DND-41 (cell line): ENCODE results near the gene COX18.

Experiments used
- ATAC-seq: fragments of 200-7000 bp; cut with Tn5 transposase; 3 replicates; pipeline ENCODE4 v1.9.1; 2021; ENCODE audit warnings: low read depth; ENCODE audit not compliant: insufficient read depth
- DNase-seq: peaks from one replicate; pipeline ENCODE4 v3.0.0-alpha.2; 2020
- H2AFZ ChIP-seq: 2 replicates; pipeline ENCODE4 v1.6.0; 2012; ENCODE audit warnings: low read depth, low read length
- H3K27ac ChIP-seq: 2 replicates; pipeline ENCODE4 v1.5.1; 2012; ENCODE audit warnings: low read length, inconsistent platforms
- H3K27me3 ChIP-seq: fragments of 200-600 bp; sonication (generic); 2 replicates; pipeline ENCODE4 v1.6.0; 2012; ENCODE audit warnings: low read length, mild to moderate bottlenecking, inconsistent platforms; ENCODE audit not compliant: insufficient read depth, poor library complexity
- H3K36me3 ChIP-seq: 2 replicates; pipeline ENCODE4 v1.5.1; 2012; ENCODE audit warnings: low read length, inconsistent platforms; ENCODE audit not compliant: insufficient read depth
- H3K4me1 ChIP-seq: 2 replicates; pipeline ENCODE4 v1.5.1; 2012; ENCODE audit warnings: mild to moderate bottlenecking, low read length; ENCODE audit not compliant: insufficient read depth
- H3K4me2 ChIP-seq: 2 replicates; pipeline ENCODE4 v1.6.0; 2012; ENCODE audit warnings: mild to moderate bottlenecking, moderate library complexity, low read length, inconsistent platforms; ENCODE audit not compliant: insufficient read depth
- H3K4me3 ChIP-seq, 2 experiments: fragments of 200-600 bp in 1 of 2; shearing (Covaris generic) in 1 of 2; 2 replicates each; pipeline ENCODE4 v1.5.1; 2012 to 2016; ENCODE audit warnings: inconsistent platforms in 2 of 2, low read length in 2 of 2, mild to moderate bottlenecking in 2 of 2, low read depth in 1 of 2, moderate library complexity in 1 of 2
- H3K79me2 ChIP-seq: 2 replicates; pipeline ENCODE4 v1.6.0; 2012; ENCODE audit warnings: low read length, inconsistent platforms; ENCODE audit not compliant: insufficient read depth
- H3K9ac ChIP-seq: 2 replicates; pipeline ENCODE4 v1.6.0; 2012; ENCODE audit warnings: low read depth, mild to moderate bottlenecking, inconsistent platforms, low read length, moderate library complexity
- H3K9me3 ChIP-seq: 2 replicates; pipeline ENCODE4 v1.5.1; 2012; ENCODE audit warnings: low read length, moderate library complexity, mild to moderate bottlenecking, inconsistent platforms; ENCODE audit not compliant: insufficient read depth, severe bottlenecking
- H4K20me1 ChIP-seq: 2 replicates; pipeline ENCODE4 v1.6.0; 2012; ENCODE audit warnings: low read length; ENCODE audit not compliant: insufficient read depth
- CTCF ChIP-seq: IDR thresholded peaks from 2 replicates; pipeline ENCODE4 v1.5.1; 2012; ENCODE audit warnings: borderline replicate concordance, low read length, moderate library complexity, mild to moderate bottlenecking; ENCODE audit not compliant: poor library complexity, severe bottlenecking; ENCODE audit errors: extremely low read depth
- EZH2 ChIP-seq: IDR thresholded peaks from 3 replicates; pipeline ENCODE4 v1.6.1; 2012; ENCODE audit warnings: borderline replicate concordance, low read depth, mild to moderate bottlenecking, moderate library complexity, low read length, inconsistent platforms; ENCODE audit not compliant: severe bottlenecking

Gene COX18

GRCh38 chr4:73055241-73055897 lies 14.1 kb downstream of the COX18 start:
- no peaks in the 10 kb centered on the region for H3K79me2 ChIP-seq
- no peak overlapping the region for H3K9ac ChIP-seq
- ATAC-seq (no peak), DNase-seq (no peak)
- TF ChIP-seq CTCF (no peak), EZH2 (no peak)
- H2AFZ ChIP-seq = no peak overlapping the region
- no peaks in the 10 kb centered on the region for H3K4me1 ChIP-seq
- H4K20me1 ChIP-seq = no peaks in the 10 kb centered on the region
- H3K4me2 ChIP-seq = no peak overlapping the region
- H3K4me3 ChIP-seq = no peak overlapping the region
- H3K9me3 ChIP-seq = no peaks in the 10 kb centered on the region
- H3K27ac ChIP-seq = no peak overlapping the region
- peaks cover 51% of the 10 kb centered on the region for H3K36me3 ChIP-seq
- H3K27me3 ChIP-seq = no peaks in the 10 kb centered on the region

- no peak overlapping the region for H3K9ac ChIP-seq
- H3K27me3 ChIP-seq = no peaks in the 10 kb centered on the region
- no peak overlapping the region for H3K4me2 ChIP-seq
- no peaks in the 10 kb centered on the region for H3K9me3 ChIP-seq
- DNase-seq (no peak), ATAC-seq (no peak)
- H3K4me3 ChIP-seq = no peak overlapping the region
- H3K36me3 ChIP-seq = peaks cover 39% of the 10 kb centered on the region
- TF ChIP-seq EZH2 = no peak
- no peak for TF ChIP-seq CTCF
- no peak overlapping the region for H2AFZ ChIP-seq
- H3K79me2 ChIP-seq = no peaks in the 10 kb centered on the region
- no peaks in the 10 kb centered on the region for H3K4me1 ChIP-seq
- no peak overlapping the region for H3K27ac ChIP-seq
- H4K20me1 ChIP-seq = no peaks in the 10 kb centered on the region
Observed at GRCh38 chr4:73053974-73054480, 15.5 kb downstream of the COX18 start.

DNA sequence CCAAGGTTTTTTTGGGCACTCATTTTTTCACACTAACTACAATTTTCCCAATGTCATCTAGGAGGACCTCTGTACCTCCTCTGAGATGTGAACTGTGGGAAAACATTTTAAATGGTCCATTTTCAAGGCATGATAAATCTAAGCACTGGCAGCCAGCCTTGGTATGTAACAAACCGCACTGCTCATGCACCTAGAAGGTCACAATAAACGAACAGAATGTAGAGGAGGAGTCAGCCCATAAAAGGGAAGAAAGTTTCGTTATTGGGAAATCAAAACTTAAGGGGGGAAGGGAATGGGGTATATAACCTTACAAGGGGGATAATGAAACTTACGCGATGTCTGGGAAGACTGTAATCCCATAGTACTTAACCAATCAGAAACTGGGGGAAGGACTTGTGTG lies 16.4 kb downstream of the COX18 start:
- no peak overlapping the region for H3K4me2 ChIP-seq
- no peaks in the 10 kb centered on the region for H3K9me3 ChIP-seq
- H3K36me3 ChIP-seq = peaks cover 29% of the 10 kb centered on the region
- H3K27ac ChIP-seq = no peak overlapping the region
- no peak overlapping the region for H3K9ac ChIP-seq
- no peaks in the 10 kb centered on the region for H3K4me1 ChIP-seq
- H3K4me3 ChIP-seq = no peak overlapping the region
- no peaks in the 10 kb centered on the region for H3K27me3 ChIP-seq
- no peak for ATAC-seq
- TF ChIP-seq CTCF = no peak
- no peak for TF ChIP-seq EZH2
- no peaks in the 10 kb centered on the region for H4K20me1 ChIP-seq
- no peaks in the 10 kb centered on the region for H3K79me2 ChIP-seq
- DNase-seq = no peak
- no peak overlapping the region for H2AFZ ChIP-seq
